ENCODE measurements around the gene GABRE. TPM values are rescaled to one million over a fixed set of nuclear protein-coding genes. Genes with fewer than 3 reads are reported as not detected.

GABRE gene
- total RNA-seq, 2 experiments from 2014 or later: not detected

DNA sequence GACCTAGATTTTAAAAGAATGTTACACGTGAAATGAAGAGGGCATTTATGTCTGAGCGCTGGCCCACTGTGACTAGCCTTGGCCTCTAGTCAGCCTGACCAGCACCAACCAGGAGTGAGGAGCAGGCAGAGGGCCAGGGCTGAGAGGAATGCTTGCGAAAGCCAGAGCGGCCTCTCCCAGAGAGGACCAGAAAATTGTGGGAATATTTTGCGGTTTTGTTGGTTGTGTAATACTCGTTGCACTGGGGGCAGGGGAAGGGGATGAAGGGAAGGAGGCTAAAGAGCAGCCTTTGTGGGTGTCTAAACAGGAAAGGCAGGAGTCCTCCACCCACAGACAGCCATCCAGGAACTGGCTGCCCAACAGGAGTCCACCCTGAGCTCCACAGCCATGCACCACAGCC, 3.8 kb downstream of the GABRE start:
- no TSS peak for BruUV-seq (replicated peaks)
- Histone ChIP-seq H3K4me3 (ENCODE audit: low read depth, low read length, poor library complexity, severe bottlenecking) (no peak overlapping the region), H3K9me3 (ENCODE audit: low read length) (no peaks in the 10 kb centered on the region), H4K20me1 (ENCODE audit: insufficient read depth, low read length) (no peaks in the 10 kb centered on the region), H2AFZ (ENCODE audit: low read length) (no peak overlapping the region), H3K79me2 (ENCODE audit: insufficient read depth, low read depth, low read length) (no peaks in the 10 kb centered on the region), H3K4me2 (ENCODE audit: low read length) (no peak overlapping the region), H3K36me3 (ENCODE audit: insufficient read depth, low read length) (no peaks in the 10 kb centered on the region), H3K27ac (ENCODE audit: low read depth, low read length, poor library complexity, severe bottlenecking) (no peak overlapping the region), H3K4me1 (ENCODE audit: insufficient read depth, low read length, poor library complexity, severe bottlenecking) (no peaks in the 10 kb centered on the region), H3K9me2 (ENCODE audit: insufficient read depth, low read length) (no peaks in the 10 kb centered on the region)
- POLR2A ChIA-PET: no interaction called here
- DNase-seq (ENCODE audit: low spot score): no peak
- TF ChIP-seq, protein P1, sequence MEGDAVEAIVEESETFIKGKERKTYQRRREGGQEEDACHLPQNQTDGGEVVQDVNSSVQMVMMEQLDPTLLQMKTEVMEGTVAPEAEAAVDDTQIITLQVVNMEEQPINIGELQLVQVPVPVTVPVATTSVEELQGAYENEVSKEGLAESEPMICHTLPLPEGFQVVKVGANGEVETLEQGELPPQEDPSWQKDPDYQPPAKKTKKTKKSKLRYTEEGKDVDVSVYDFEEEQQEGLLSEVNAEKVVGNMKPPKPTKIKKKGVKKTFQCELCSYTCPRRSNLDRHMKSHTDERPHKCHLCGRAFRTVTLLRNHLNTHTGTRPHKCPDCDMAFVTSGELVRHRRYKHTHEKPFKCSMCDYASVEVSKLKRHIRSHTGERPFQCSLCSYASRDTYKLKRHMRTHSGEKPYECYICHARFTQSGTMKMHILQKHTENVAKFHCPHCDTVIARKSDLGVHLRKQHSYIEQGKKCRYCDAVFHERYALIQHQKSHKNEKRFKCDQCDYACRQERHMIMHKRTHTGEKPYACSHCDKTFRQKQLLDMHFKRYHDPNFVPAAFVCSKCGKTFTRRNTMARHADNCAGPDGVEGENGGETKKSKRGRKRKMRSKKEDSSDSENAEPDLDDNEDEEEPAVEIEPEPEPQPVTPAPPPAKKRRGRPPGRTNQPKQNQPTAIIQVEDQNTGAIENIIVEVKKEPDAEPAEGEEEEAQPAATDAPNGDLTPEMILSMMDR (conservative IDR thresholded peaks at IDR 0.05; ENCODE audit: low read length): no peak
- TF ChIP-seq EZH2phosphoT487 (IDR thresholded peaks at IDR 0.05; ENCODE audit: borderline replicate concordance, low read depth, low read length): no peak
- intact Hi-C loops (cut with micrococcal nuclease; ENCODE audit: unreplicated experiment): no loop called here
- CTCF ChIA-PET (ENCODE audit: unreplicated experiment): no interaction called here

DNA sequence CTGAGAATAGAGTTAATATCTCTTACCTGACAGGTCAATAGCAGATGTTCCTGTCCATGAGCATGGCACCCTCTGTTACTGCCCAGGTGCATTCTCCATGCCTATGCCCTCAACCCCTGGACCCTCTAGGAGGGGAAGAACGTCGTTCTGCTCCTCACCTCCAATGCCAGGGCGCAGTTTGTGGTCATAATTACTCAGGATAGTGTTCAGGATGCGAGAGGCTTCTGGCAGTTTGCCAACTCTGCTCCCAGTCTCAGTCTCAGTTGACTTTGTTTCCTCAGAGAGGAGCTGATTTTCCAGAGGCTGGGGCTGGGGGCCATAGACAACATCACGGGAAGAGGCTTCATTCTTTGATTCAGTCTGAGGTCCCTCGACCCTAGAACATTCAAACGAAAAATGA, 4.4 kb downstream of the GABRE start:
- TF ChIP-seq, protein P1 (conservative IDR thresholded peaks at IDR 0.05; ENCODE audit: low read length): no peak
- TF ChIP-seq EZH2phosphoT487 (IDR thresholded peaks at IDR 0.05; ENCODE audit: borderline replicate concordance, low read depth, low read length): no peak
- no peak for DNase-seq (ENCODE audit: low spot score)
- Histone ChIP-seq H3K27ac (ENCODE audit: low read depth, low read length, poor library complexity, severe bottlenecking) (no peak overlapping the region), H3K36me3 (ENCODE audit: insufficient read depth, low read length) (no peaks in the 10 kb centered on the region), H4K20me1 (ENCODE audit: insufficient read depth, low read length) (no peaks in the 10 kb centered on the region), H2AFZ (ENCODE audit: low read length) (no peak overlapping the region), H3K79me2 (ENCODE audit: insufficient read depth, low read depth, low read length) (no peaks in the 10 kb centered on the region), H3K9me3 (ENCODE audit: low read length) (no peaks in the 10 kb centered on the region), H3K9me2 (ENCODE audit: insufficient read depth, low read length) (no peaks in the 10 kb centered on the region), H3K4me1 (ENCODE audit: insufficient read depth, low read length, poor library complexity, severe bottlenecking) (no peaks in the 10 kb centered on the region), H3K4me2 (ENCODE audit: low read length) (no peak overlapping the region), H3K4me3 (ENCODE audit: low read depth, low read length, poor library complexity, severe bottlenecking) (no peak overlapping the region)
- ChIA-PET POLR2A (no interaction called here), CTCF (ENCODE audit: unreplicated experiment) (no interaction called here)
- BruUV-seq (replicated peaks): no TSS peak
- intact Hi-C loops (cut with micrococcal nuclease; ENCODE audit: unreplicated experiment): no loop called here

DNA sequence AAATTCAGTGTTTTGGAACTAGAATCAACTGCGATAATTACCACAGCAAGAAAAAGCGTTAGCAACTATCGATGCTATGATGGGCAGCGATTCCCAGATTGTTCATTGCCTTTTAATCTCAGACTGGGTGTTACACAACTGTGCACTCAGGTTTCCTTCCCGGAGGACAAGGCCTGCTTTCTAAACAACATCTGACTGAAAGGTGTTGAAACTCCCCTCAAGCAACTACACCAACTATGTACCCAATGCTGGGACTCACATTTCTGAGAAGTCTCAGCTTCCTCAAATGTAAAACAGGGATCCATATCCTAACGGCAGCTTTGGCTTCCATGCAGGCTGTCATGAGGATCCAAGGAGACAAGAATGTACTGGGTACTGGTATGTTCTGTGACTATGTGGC, 8.2 kb downstream of the GABRE start:
- H3K9me3 ChIP-seq (ENCODE audit: low read length): no peaks in the 10 kb centered on the region
- no peak overlapping the region for H3K4me2 ChIP-seq (ENCODE audit: low read length)
- H3K4me3 ChIP-seq (ENCODE audit: low read depth, low read length, poor library complexity, severe bottlenecking): no peak overlapping the region
- no peaks in the 10 kb centered on the region for H3K9me2 ChIP-seq (ENCODE audit: insufficient read depth, low read length)
- intact Hi-C loops (cut with micrococcal nuclease; ENCODE audit: unreplicated experiment): no loop called here
- no peak overlapping the region for H2AFZ ChIP-seq (ENCODE audit: low read length)
- no TSS peak for BruUV-seq (replicated peaks)
- no peaks in the 10 kb centered on the region for H3K4me1 ChIP-seq (ENCODE audit: insufficient read depth, low read length, poor library complexity, severe bottlenecking)
- CTCF ChIA-PET (ENCODE audit: unreplicated experiment): no interaction called here
- DNase-seq (ENCODE audit: low spot score): no peak
- POLR2A ChIA-PET: no interaction called here
- H3K27ac ChIP-seq (ENCODE audit: low read depth, low read length, poor library complexity, severe bottlenecking): no peak overlapping the region
- H3K79me2 ChIP-seq (ENCODE audit: insufficient read depth, low read depth, low read length): no peaks in the 10 kb centered on the region
- H3K36me3 ChIP-seq (ENCODE audit: insufficient read depth, low read length): no peaks in the 10 kb centered on the region
- TF ChIP-seq EZH2phosphoT487 (IDR thresholded peaks at IDR 0.05; ENCODE audit: borderline replicate concordance, low read depth, low read length): no peak
- TF ChIP-seq, protein P1 (conservative IDR thresholded peaks at IDR 0.05; ENCODE audit: low read length): no peak
- H4K20me1 ChIP-seq (ENCODE audit: insufficient read depth, low read length): no peaks in the 10 kb centered on the region
